ENCODE measurements around the gene ZMYM4.

ZMYM4 gene

DNA sequence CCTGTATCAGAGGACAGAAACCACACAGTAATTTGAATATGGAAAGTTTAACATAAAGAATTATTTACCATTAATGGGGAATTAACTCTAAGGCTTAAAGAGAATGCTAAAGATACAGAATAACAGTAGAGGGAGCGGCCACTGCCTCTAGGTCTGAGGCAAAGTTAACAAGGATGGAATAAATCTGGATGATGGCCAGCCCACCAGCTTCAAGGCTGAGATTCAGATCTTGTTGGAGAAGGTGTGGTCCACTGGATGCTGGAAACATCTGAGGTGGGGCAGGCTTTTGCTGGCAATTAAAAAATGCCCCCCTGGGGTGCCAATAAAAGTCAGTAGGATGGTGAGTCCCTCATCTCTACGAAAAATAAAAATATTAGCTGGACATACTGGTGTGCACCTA, 29.4 kb downstream of the ZMYM4 start:
- no peak for DNase-seq
- Histone ChIP-seq H3K36me3 (ENCODE audit: control insufficient read depth in 4 of 4, insufficient read depth in 4 of 4, low read length in 3 of 4) (peaks cover 4 to 36% (median 15%) of the 10 kb centered on the region in 4 experiments), H3K4me3 (ENCODE audit: control insufficient read depth in 1 of 7, extremely low read depth in 1 of 7, insufficient read depth in 4 of 7, low read depth in 2 of 7, low read length in 6 of 7) (no peak overlapping the region), H3K27ac (ENCODE audit: insufficient read depth in 1 of 2, low read depth in 1 of 2, low read length in 2 of 2, poor library complexity in 1 of 2, severe bottlenecking in 2 of 2) (no peak overlapping the region), H3K9me3 (ENCODE audit: control extremely low read depth in 1 of 5, control insufficient read depth in 4 of 5, insufficient read depth in 2 of 5, low read depth in 1 of 5, low read length in 4 of 5) (no peaks in the 10 kb centered on the region), H3K4me1 (ENCODE audit: control extremely low read depth in 1 of 4, control insufficient read depth in 4 of 4, insufficient read depth in 4 of 4, low read length in 3 of 4) (peaks cover 0 to 5% (median 1%) of the 10 kb centered on the region in 4 experiments), H3K27me3 (replicated peaks in 2 of 5; ENCODE audit: control insufficient read depth in 4 of 5, insufficient read depth in 5 of 5, low read length in 4 of 5) (no peaks in the 10 kb centered on the region)
- POLR2A ChIA-PET = interaction anchor here (0.7 kb wide), 1 partner anchor 105 kb away, joined by 3 read pairs; the partner anchor contains the start of gene SFPQ
- CTCF ChIA-PET = interaction anchor here (1.0 to 5.5 kb wide), 4 partner anchors 94 to 443 kb away, joined by 4 to 44 read pairs (median 6); no protein-coding TSS in a partner anchor
- 100% methylated on average over 2 of the region's 2 CpGs for WGBS (ENCODE audit: insufficient coverage)

DNA sequence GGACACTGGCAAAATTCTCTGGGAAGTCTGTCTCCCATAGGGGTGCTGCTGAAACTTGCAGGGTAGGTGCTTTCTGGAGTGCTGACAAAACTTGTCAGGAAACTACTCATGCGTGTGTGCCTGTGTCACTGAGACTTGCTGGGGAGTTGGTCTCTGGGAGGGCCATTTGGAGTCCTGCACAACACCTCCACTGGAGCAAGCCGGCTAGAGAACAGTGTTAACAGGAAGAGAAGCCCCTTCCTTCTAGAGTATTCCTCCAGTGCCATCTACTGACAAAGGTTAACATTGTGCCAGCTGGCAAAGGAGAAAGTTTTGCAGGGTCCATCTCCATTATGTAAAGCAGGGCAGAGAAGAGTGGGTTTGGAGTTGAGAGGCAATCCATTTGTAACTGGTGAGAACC, 30.0 kb downstream of the ZMYM4 start:
- H3K9me3 ChIP-seq (ENCODE audit: control extremely low read depth in 1 of 5, control insufficient read depth in 4 of 5, insufficient read depth in 2 of 5, low read depth in 1 of 5, low read length in 4 of 5) = no peaks in the 10 kb centered on the region
- ChIA-PET POLR2A (interaction anchor here (0.7 kb wide), 1 partner anchor 105 kb away, joined by 3 read pairs; the partner anchor contains the start of gene SFPQ), CTCF (interaction anchor here (0.9 to 5.5 kb wide), 5 partner anchors 95 to 446 kb away, joined by 4 to 44 read pairs (median 5); no protein-coding TSS in a partner anchor)
- peaks cover 3 to 37% (median 12%) of the 10 kb centered on the region in 4 experiments for H3K36me3 ChIP-seq (ENCODE audit: control insufficient read depth in 4 of 4, insufficient read depth in 4 of 4, low read length in 3 of 4)
- H3K4me1 ChIP-seq (ENCODE audit: control extremely low read depth in 1 of 4, control insufficient read depth in 4 of 4, insufficient read depth in 4 of 4, low read length in 3 of 4) = peaks cover 0 to 5% (median 1%) of the 10 kb centered on the region in 4 experiments
- peak; percentile 72 to 86 (median 84) for DNase-seq
- no peak overlapping the region for H3K27ac ChIP-seq (ENCODE audit: insufficient read depth in 1 of 2, low read depth in 1 of 2, low read length in 2 of 2, poor library complexity in 1 of 2, severe bottlenecking in 2 of 2)
- no peaks in the 10 kb centered on the region for H3K27me3 ChIP-seq (replicated peaks in 2 of 5; ENCODE audit: control insufficient read depth in 4 of 5, insufficient read depth in 5 of 5, low read length in 4 of 5)
- H3K4me3 ChIP-seq (ENCODE audit: control insufficient read depth in 1 of 7, extremely low read depth in 1 of 7, insufficient read depth in 4 of 7, low read depth in 2 of 7, low read length in 6 of 7) = no peak overlapping the region
- 0% methylated on average over 2 of the region's 2 CpGs for WGBS (ENCODE audit: insufficient coverage)

DNA sequence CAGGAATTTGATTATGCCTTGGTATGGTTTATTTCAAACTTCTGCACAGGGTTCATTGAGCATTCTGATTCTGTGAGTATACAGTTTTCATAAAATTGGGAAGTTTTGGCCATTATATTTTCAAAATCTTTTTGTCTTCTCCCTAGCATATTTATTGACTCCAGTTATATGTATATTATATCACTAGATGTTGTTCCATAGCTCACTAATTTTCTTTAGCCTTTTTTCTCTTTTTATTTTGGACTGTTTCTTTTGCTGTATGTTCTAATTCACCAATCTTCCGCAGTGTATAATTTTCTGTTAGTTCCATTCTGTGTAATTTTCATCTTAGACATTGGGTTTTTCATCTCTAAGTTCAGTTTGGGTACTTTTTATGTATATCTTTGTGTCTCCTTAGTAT, 31.9 kb downstream of the ZMYM4 start:
- Histone ChIP-seq H3K27me3 (replicated peaks in 2 of 5; ENCODE audit: control insufficient read depth in 4 of 5, insufficient read depth in 5 of 5, low read length in 4 of 5) (no peaks in the 10 kb centered on the region), H3K4me1 (ENCODE audit: control extremely low read depth in 1 of 4, control insufficient read depth in 4 of 4, insufficient read depth in 4 of 4, low read length in 3 of 4) (peaks cover 0 to 12% (median 5%) of the 10 kb centered on the region in 4 experiments), H3K27ac (ENCODE audit: insufficient read depth in 1 of 2, low read depth in 1 of 2, low read length in 2 of 2, poor library complexity in 1 of 2, severe bottlenecking in 2 of 2) (no peak overlapping the region), H3K9me3 (ENCODE audit: control extremely low read depth in 1 of 5, control insufficient read depth in 4 of 5, insufficient read depth in 2 of 5, low read depth in 1 of 5, low read length in 4 of 5) (no peaks in the 10 kb centered on the region), H3K4me3 (ENCODE audit: control insufficient read depth in 1 of 7, extremely low read depth in 1 of 7, insufficient read depth in 4 of 7, low read depth in 2 of 7, low read length in 6 of 7) (no peak overlapping the region), H3K36me3 (ENCODE audit: control insufficient read depth in 4 of 4, insufficient read depth in 4 of 4, low read length in 3 of 4) (peaks cover 3 to 37% (median 10%) of the 10 kb centered on the region in 4 experiments)
- ChIA-PET CTCF (interaction anchor here (0.6 to 5.5 kb wide), 3 partner anchors 12 to 98 kb away, joined by 3 to 44 read pairs (median 3); no protein-coding TSS in a partner anchor), POLR2A (no interaction called here)
- no peak for DNase-seq
- WGBS (ENCODE audit: insufficient coverage) = no CpG with 5 or more reads among the region's 1 CpG

DNA sequence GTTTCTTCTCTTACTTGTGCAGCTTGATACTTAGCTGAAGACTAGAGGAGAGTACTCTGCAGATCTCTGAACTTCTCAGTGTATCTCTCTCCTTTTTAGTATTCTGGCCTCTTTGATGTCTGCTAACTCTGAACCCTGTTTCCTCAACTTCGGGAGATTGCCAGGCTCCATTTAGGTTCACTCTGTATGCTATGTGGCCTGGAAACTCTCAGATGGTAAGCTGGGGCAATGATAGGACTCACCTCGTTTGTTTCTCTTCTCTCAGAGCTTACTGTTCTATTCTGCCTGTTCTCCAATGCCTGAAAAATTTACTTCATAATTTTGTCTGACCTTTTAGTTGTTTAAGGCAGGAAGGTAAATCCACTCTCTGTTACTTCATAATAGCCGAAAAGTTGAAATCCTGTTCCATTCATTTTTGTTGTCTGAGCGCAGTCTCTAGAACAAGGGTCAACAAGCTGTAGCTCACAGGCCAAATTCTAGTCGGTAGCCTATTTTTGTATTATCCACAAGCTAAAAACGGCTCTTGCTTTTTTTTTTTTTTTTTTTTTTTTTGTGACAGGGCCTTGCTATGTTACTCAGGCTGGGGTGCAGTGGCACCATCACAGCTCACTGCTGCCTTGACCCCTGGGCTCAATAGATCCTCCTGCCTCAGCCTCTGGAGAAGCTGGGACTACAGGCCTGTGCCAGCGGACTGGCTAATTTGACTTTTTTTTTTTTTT, 33.3 kb downstream of the ZMYM4 start:
- Histone ChIP-seq H3K4me3 (ENCODE audit: control insufficient read depth in 1 of 7, extremely low read depth in 1 of 7, insufficient read depth in 4 of 7, low read depth in 2 of 7, low read length in 6 of 7) (no peak overlapping the region), H3K36me3 (ENCODE audit: control insufficient read depth in 4 of 4, insufficient read depth in 4 of 4, low read length in 3 of 4) (peaks cover 0 to 31% (median 6%) of the 10 kb centered on the region in 4 experiments), H3K27me3 (replicated peaks in 2 of 5; ENCODE audit: control insufficient read depth in 4 of 5, insufficient read depth in 5 of 5, low read length in 4 of 5) (no peaks in the 10 kb centered on the region), H3K27ac (ENCODE audit: insufficient read depth in 1 of 2, low read depth in 1 of 2, low read length in 2 of 2, poor library complexity in 1 of 2, severe bottlenecking in 2 of 2) (no peak overlapping the region), H3K4me1 (ENCODE audit: control extremely low read depth in 1 of 4, control insufficient read depth in 4 of 4, insufficient read depth in 4 of 4, low read length in 3 of 4) (peaks cover 0 to 18% (median 8%) of the 10 kb centered on the region in 4 experiments), H3K9me3 (ENCODE audit: control extremely low read depth in 1 of 5, control insufficient read depth in 4 of 5, insufficient read depth in 2 of 5, low read depth in 1 of 5, low read length in 4 of 5) (no peaks in the 10 kb centered on the region)
- ChIA-PET CTCF (interaction anchor here (0.6 to 5.5 kb wide), 3 partner anchors 91 to 442 kb away, joined by 3 to 44 read pairs (median 3); partner anchors contain the start of gene SMIM12), POLR2A (no interaction called here)
- no peak for DNase-seq
- 83% methylated on average over 4 of the region's 7 CpGs for WGBS (ENCODE audit: insufficient coverage)

DNA sequence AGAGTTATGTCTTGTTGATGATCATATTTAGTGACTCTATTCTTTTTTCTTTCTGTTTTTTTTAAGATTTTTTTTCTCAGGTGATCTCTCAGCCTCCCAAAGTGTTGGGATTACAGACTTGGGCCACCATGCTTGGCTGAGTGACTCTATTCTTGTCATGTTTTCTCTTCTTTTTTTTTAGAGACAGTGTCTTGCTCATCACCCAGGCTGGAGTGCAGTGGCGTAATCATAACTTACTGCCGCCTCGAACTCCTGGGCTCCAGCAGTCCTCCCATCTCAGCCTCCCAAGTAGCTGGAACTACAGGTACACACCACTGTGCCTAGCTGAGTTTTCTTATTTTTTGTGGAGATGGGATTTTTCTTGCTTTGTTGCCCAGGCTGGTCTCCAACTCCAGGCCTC, 36.9 kb downstream of the ZMYM4 start:
- DNase-seq = no peak
- H3K4me3 ChIP-seq (ENCODE audit: control insufficient read depth in 1 of 7, extremely low read depth in 1 of 7, insufficient read depth in 4 of 7, low read depth in 2 of 7, low read length in 6 of 7) = peak overlapping the region in 1 of 7 experiments; percentile 1
- ChIA-PET CTCF (no interaction called here), POLR2A (interaction anchor here (0.6 kb wide), 1 partner anchor 856 kb away, joined by 3 read pairs; no protein-coding TSS in a partner anchor)
- 90% methylated on average over 2 of the region's 3 CpGs for WGBS (ENCODE audit: insufficient coverage)
- H3K27me3 ChIP-seq (replicated peaks in 2 of 5; ENCODE audit: control insufficient read depth in 4 of 5, insufficient read depth in 5 of 5, low read length in 4 of 5) = no peaks in the 10 kb centered on the region
- H3K4me1 ChIP-seq (ENCODE audit: control extremely low read depth in 1 of 4, control insufficient read depth in 4 of 4, insufficient read depth in 4 of 4, low read length in 3 of 4) = peaks cover 0 to 13% (median 7%) of the 10 kb centered on the region in 4 experiments
- H3K27ac ChIP-seq (ENCODE audit: insufficient read depth in 1 of 2, low read depth in 1 of 2, low read length in 2 of 2, poor library complexity in 1 of 2, severe bottlenecking in 2 of 2) = peak overlapping the region in 1 of 2 experiments; percentile 17
- peaks cover 0 to 32% (median 5%) of the 10 kb centered on the region in 4 experiments for H3K36me3 ChIP-seq (ENCODE audit: control insufficient read depth in 4 of 4, insufficient read depth in 4 of 4, low read length in 3 of 4)
- no peaks in the 10 kb centered on the region for H3K9me3 ChIP-seq (ENCODE audit: control extremely low read depth in 1 of 5, control insufficient read depth in 4 of 5, insufficient read depth in 2 of 5, low read depth in 1 of 5, low read length in 4 of 5)

DNA sequence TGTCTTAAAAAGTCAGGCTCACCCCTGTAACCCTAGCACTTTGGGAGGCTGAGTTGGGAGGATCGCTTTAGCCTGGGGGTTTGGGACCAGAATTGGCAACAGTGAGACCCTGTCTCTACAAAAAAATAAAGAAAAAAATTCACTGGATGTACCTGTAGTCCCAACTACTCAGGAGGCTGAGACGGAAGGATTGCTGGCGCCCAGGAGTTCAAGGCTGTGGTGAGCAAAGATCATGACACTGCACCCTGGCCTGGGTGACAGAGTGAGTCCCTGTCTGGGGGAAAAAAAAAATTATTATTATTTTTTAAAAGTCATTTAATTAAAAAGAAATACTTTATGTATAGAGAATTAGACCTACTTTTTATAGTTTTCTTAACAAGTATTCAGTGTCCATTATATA, 47.1 kb downstream of the ZMYM4 start:
- no peak overlapping the region for H3K4me3 ChIP-seq (ENCODE audit: control insufficient read depth in 1 of 7, extremely low read depth in 1 of 7, insufficient read depth in 4 of 7, low read depth in 2 of 7, low read length in 6 of 7)
- no peaks in the 10 kb centered on the region for H3K9me3 ChIP-seq (ENCODE audit: control extremely low read depth in 1 of 5, control insufficient read depth in 4 of 5, insufficient read depth in 2 of 5, low read depth in 1 of 5, low read length in 4 of 5)
- H3K36me3 ChIP-seq (ENCODE audit: control insufficient read depth in 4 of 4, insufficient read depth in 4 of 4, low read length in 3 of 4) = peaks cover 0 to 14% (median 4%) of the 10 kb centered on the region in 4 experiments
- DNase-seq = no peak
- CTCF ChIA-PET = no interaction called here
- POLR2A ChIA-PET = no interaction called here
- H3K27ac ChIP-seq (ENCODE audit: insufficient read depth in 1 of 2, low read depth in 1 of 2, low read length in 2 of 2, poor library complexity in 1 of 2, severe bottlenecking in 2 of 2) = no peak overlapping the region
- no peaks in the 10 kb centered on the region for H3K27me3 ChIP-seq (replicated peaks in 2 of 5; ENCODE audit: control insufficient read depth in 4 of 5, insufficient read depth in 5 of 5, low read length in 4 of 5)
- H3K4me1 ChIP-seq (ENCODE audit: control extremely low read depth in 1 of 4, control insufficient read depth in 4 of 4, insufficient read depth in 4 of 4, low read length in 3 of 4) = no peaks in the 10 kb centered on the region
- 100% methylated on average over 2 of the region's 3 CpGs for WGBS (ENCODE audit: insufficient coverage)

DNA sequence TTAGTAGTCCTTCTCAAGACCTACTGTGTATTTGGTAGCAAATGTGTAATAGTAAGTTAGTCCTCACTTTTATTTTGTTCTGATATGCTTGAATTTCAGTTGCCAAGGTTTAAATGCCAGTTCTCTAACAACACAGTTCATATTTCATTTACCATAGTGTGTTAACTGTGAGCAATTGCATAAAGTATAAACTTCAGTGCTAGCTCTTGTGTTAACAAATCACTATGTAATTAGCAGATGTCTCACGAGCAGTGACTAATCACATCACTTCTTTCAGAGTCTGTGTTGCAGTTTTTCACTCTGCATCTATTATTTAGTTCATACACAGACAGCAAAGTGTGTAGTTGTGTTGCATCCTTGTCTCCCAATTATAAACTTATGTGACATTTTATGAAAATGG, 47.8 kb downstream of the ZMYM4 start:
- ChIA-PET CTCF (interaction anchor here (1.0 kb wide), 1 partner anchor 46 kb away, joined by 3 read pairs; no protein-coding TSS in a partner anchor), POLR2A (no interaction called here)
- no peak for DNase-seq
- H3K36me3 ChIP-seq (ENCODE audit: control insufficient read depth in 4 of 4, insufficient read depth in 4 of 4, low read length in 3 of 4) = peaks cover 0 to 9% (median 2%) of the 10 kb centered on the region in 4 experiments
- H3K27me3 ChIP-seq (replicated peaks in 2 of 5; ENCODE audit: control insufficient read depth in 4 of 5, insufficient read depth in 5 of 5, low read length in 4 of 5) = no peaks in the 10 kb centered on the region
- H3K4me1 ChIP-seq (ENCODE audit: control extremely low read depth in 1 of 4, control insufficient read depth in 4 of 4, insufficient read depth in 4 of 4, low read length in 3 of 4) = no peaks in the 10 kb centered on the region
- H3K27ac ChIP-seq (ENCODE audit: insufficient read depth in 1 of 2, low read depth in 1 of 2, low read length in 2 of 2, poor library complexity in 1 of 2, severe bottlenecking in 2 of 2) = no peak overlapping the region
- H3K9me3 ChIP-seq (ENCODE audit: control extremely low read depth in 1 of 5, control insufficient read depth in 4 of 5, insufficient read depth in 2 of 5, low read depth in 1 of 5, low read length in 4 of 5) = no peaks in the 10 kb centered on the region
- no peak overlapping the region for H3K4me3 ChIP-seq (ENCODE audit: control insufficient read depth in 1 of 7, extremely low read depth in 1 of 7, insufficient read depth in 4 of 7, low read depth in 2 of 7, low read length in 6 of 7)
- 80% methylated on average over 1 of the region's 1 CpG for WGBS (ENCODE audit: insufficient coverage)

All from common myeloid progenitor, CD34-positive (primary cell).